CD4-positive, alpha-beta T cell treated with Interleukin-1 beta for 1 hour (primary cell): Measurements from ENCODE around the gene RASD2.

Experiments used
- DNase-seq, 2 donors: peaks; one replicate each; pipeline ENCODE4 v3.0.0-alpha.2; 2020 to 2022

The RASD2 gene

DNA sequence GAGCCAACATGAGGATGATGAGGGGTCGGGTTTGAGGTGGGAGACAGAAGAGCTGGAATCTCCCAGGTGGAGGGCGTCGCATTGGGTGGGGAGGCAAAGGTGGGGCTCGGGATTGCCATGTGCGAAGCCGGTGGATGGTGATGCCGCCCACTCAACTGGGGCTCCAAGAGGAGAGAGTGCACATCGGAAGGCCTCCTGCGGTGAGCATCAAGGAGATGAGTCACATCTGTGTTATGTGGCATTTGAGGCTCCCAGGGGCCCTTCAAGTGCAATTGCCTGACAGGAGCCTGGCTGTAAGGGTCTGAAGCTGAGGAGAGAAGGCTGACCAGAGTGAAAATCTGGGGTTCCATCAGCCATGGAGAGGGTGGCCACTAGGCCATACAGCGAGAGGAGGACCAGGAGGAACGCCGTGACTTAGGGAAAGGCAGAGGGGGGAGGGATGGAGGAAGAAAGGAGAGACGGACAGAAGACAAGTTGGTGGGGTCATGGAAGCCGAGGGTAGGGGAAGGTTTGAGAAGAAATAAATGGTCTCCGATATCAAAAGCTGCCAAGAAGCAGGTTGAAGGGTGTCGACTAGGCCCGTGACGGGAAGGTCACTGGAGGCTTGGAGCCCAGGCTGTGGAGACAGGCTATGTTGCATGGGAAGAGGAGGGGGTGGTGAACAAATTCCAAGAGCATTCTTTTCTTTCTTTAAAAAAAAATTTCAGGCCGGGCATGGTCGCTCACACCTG lies 21.3 kb downstream of the RASD2 start:
- no peak for DNase-seq

DNA sequence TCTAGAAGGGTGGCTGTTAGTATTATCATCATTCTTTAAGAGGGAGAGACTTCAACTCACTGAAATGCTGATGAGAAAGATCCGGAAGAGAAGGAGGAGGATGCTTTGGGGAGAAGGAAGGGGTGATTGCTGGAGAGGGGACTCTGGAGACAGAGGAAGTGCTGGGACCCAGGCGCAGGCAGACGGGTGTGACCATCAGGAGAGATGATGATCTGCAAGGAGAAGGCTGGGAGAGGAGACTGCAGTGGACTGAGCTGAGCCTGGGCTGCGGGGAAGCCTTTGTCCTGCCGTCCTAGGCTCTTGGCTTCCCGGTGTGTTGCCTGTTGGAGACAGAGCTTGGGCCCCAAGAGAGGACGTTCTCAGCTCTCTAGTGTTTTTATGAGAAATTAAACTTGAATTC lies 22.6 kb downstream of the RASD2 start:
- no peak for DNase-seq

DNA sequence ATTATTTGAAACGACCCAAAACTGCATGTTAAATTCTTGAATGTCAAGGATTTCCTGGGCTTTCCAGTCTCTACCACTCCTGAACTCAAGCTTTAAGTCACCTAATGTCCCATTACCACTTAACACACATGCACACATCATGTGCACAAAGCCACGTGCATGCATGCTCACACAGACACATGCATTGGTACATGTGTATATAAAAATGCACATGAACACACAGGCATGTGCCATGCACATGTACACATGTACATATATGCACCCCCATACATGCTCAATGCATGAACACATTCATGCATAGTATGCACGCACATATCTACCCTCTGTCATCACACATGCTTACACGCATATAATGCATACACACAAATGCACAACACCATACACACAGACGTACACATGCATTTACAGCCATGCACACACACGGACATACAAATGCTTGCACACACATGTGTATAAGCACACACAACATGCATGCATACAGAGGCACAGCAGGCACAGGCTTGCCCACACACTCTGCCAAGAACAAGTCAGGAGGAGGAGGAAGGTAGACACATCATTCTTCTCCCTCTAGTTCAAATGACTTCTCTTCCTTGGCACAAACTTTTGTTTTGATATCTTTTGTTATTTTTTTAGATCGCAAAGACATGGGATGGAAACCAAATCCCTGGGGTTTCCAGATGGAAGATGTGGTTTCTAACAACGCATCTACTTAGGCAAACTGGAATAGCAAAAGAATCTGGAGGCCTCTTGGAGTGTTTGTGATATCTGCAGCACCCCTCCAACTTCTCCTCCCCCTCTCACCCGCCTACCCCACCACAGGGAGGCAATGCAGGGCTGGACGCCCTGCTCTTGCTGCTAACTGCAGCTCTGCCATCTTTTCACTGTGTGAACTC lies 24.6 kb downstream of the RASD2 start:
- no peak for DNase-seq

DNA sequence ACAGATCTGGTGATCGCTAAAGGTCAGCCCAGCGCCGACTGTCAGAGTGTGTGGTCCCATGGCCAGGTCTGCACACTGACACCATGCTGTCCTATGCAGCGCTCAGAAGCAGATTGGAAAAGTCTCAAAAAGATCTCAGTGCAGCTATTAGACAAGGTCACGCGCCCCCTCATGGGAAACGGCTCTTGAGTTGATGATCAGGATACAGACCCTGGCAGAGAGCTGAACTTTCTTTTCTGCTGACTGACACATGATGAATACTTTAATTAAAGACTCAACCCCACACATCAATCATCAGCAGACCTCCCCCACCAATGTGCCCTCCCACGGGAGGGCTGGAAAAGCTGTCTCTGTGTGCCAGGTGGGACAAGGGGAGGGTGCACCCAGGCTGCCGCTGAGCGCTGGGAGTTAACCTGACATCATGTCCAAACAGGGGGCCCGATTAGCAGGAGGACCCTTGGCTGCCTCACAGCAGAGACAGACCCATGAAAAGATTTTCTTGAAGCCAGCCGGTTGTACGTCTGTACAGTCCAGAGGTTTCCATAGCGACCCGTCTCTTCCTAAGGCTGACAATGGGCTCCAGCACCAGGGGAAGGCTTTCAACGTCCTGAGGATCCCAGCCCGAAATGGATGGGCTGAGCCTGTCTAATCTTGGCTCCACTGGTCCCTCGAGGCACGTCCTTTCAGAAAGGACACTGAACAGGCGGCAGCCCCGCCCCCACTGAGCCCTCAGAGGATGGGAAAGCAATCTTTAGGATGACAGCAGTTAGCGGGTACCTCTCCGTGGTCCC lies 26.9 kb downstream of the RASD2 start:
- DNase-seq: no peak

DNA sequence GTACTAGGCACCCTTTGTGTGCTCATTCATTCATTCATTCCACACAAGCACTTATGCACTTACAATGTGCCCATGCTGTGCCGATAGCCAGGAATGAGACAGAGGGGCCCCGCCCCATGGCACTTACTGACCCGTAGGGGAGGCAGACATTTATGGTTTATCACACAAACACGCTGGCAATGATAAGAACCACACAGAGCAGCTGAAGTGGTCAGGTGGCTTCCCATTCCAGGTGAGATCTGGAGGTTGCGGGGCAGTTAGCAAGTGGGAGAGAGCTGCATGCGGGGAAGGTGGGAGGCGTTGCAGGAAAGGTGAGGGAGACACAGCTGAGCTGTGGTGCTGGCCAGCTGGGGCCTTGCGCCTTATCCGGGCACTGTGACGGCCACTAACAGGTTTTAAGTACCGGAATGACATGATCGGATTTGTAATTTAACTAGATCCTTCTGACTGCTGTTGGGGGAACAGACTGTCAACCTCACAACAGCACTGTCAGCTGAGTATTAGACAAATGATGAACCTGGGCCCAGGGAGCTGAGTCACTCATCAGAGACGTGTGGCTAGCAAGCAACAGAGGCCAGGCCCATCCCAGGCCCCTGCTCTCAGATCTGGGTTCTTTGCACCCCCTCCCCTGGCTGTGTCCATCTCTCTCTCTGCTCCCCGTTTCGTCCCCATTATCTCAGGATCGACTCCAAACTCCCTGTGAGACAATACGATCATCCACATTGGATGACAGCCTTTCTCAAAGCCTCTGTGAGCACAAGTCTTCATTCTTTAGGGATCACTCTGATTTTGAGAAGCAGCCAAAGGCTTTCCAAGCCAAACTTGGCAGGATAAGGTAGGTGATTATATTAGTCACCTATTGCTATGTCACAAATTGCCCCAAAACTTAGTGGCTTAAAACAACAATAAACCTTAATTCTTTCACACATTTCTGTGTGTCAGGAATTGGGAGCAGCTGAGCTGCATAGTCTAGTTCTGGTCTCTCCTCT lies 28.4 kb downstream of the RASD2 start:
- no peak for DNase-seq

DNA sequence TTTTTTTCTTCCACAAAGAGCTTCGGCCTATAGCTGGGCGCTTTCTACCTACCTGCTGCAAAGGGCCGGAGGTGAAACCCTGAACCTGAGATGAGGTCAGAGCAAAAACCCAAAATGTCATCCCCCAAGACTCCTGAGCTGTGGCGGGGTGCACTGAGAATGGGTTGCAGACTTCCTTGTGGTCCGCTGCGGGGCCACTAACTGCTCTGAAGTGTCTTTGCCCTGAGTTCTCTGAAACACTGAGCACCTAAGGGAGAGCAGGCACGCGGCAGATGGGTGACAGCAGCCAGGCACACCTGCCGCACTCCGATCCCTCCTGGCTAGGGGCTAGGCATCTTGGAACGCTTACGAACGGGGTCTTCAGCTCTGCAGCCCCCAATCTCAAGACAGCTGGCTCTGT lies 29.3 kb downstream of the RASD2 start:
- DNase-seq: no peak

DNA sequence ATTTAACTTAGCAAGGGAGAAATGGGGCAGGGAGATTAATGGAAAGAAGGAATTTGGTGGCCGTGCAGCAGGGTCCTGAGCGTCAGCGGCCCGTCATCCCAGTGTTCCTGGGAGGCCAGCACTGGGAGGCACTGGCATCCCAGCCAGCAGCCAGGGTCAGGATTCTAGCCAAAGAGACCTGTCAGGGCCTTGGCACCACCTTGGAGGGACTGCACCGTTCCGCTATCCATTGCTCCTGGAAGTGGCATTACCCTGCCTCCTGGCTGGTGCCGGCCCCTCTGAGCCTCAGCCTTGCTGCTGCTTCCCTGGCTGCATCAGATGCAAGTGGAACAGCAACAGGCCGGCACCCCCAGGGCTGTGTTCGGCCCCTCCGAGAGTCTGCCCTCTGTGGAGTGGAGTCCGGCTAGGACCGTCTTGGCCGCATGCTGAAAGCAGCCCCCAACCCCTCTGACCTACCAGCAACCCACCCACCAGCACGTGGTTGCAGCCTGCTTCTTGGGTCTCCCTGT lies 30.1 kb downstream of the RASD2 start:
- no peak for DNase-seq

DNA sequence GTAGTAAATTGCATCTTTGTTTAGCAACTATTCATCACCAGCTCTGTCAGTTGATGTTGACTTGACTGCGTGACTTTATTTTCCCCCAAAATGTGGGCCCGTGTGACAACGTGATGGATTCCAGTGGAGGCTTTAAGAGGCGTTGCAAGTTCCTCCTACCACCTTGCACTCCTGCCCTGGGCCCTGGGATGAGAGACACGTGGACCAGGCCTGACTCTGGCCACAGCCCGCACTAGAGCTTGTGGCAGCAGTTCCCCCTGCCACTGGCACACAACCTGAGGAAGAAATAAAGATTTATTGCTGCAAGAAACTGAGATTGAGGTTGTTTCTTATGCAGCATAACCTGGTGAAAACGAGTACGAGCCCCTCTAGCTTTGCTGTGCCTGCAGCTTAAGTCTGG lies 31.9 kb downstream of the RASD2 start:
- DNase-seq: no peak

DNA sequence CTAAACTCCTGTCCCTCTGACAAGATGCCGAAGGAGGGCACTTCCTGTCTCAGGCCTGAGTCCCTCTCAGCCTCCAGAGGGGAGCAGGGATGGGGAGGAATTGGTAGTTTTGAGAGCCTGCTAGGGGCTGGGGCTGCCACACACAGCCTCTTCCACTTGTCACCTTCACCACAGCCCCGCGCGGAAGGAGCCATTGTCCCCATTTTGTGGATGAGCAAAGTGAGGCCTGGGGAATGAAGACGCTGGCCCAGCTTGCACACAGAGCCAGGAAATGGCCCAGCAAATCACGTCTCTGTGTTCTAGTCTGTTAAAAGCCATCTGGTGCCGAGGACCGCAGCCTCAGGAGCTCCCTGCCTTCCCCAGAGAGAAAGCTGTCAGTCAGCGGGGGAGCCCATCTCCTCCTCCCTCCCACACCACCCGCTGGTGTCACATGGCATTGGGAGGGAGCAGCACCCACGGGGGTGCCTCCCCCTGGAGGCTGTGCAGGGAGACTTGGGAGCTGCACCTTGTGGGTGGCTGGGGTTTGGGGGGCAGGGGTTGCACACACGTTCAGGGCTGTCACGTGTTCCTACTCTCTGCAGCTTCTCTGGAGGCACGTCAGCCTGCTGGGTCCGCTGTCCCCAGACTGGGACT lies 34.6 kb downstream of the RASD2 start:
- no peak for DNase-seq

DNA sequence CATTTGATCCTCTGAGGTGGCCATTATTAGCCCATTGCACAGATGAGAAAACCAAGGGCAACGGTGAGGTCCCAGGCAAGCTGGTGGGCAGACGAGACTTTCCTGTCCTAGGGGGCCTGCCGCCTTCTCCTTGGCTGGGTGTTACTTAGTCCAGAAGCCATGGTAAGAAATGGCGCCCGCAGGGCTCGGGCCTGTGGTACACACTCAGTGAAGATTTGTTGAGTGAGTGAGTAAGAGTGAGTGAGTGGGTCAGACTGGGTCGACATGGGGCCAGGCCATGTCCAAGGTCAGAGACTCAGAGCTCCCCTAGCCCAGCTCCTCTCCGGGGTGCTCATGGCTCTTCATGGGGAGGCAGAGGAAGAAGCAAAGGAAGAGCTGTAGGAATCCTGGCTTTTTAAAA lies 36.0 kb downstream of the RASD2 start:
- DNase-seq: no peak

DNA sequence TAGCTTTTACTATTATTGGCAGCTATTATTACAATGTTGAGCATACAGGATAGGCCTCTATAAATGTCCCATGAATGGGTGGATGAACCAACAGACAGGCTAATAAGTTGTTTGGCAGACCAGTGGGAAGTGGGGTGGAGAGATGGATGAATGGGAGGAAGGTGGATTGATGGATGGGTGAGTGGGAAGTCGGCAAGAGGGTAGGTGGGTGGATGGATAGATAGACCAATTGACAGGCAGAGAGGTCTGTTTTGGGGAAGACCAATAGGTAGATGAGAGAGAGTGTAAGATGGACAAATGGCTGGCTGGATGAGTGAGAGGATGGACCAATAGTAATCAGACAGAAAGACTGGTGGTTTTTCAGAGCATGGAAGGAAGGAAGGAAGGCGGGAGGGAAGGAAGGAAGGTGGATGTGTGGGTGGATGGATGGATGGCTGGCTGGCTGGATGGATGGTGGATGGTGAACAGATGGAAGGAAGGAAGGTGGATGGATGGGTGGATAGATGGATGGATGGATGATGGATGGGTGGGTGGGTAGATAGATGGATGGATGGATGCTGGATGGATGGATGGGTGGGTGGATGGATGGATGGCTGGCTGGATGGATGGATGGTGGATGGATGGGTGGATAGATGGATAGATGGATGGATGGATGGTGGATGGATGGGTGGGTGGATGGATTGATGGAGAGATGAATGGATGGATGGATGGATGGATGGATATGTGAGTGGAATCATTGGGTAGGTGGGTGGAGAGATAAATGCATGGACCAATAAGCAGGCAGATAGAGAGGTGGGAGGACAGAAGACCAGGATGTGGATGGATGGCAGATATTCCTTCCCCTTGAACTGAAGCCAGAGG lies 37.4 kb downstream of the RASD2 start:
- DNase-seq: no peak

DNA sequence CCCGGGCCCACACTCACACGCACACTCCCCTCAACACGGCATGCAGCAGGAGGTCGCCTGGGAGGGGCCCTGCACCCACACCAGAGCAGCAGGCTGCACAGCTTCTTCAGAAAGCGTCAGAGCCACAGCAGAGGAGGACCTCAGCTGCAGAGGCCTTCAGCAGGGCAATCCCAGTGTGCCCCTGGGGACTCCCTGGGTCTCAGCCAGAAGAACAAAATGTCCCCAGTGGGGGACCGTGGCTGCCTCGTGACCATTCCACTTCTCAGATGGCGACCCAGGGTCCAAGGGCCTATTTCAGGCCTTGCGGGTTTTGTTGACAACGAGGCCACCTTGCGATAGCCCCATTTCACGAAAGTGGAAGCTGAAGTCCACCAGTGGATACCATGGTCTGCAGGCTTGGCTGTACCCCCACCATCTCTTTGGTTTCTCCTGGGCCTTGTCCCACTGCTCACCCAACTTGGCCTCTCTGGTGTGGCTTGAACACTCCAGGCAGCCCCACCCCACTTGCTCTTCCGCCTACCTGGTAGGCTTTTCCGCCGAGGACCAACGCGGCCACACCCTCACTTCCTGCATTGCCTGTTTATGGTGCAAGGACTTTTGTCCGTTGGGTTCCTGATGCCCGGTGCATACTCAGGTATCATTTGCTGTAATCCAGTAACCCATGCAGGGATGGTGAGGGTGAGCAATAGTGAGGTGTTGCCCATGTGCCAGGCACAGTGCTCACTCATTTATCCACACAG lies 38.4 kb downstream of the RASD2 start:
- DNase-seq: no peak

DNA sequence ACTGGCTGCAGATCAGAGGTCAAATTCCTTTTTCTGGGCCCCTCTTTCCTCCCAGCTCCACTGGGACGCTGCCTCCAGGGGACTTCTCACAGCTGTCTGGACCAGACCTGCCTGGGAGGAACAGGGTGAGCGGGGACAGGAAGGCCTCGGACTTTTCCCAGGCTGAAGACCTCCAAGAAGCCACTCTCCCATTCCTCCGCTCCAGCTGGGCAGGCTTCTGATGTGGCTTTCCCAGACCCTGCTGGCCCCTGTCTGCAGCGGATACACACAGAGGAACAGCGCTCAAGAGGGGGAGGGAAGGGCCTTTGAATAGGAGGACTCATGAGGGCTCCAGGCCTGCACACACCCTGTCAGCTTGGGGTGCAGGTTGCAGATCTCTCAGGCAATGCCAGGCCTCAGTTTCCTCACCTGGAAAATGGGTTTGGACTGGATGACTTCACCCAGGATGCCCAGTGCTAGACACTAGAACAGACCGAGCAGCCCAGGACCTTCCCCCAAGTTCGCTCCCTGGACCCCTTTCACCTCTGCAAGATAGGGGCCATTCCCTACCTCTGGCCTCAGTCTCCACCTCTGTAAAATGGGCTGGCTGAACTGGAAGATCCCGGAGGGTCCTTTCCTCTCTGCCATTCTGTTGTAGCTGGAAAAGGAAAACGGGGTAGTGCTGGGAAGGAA lies 39.9 kb downstream of the RASD2 start:
- DNase-seq: no peak

DNA sequence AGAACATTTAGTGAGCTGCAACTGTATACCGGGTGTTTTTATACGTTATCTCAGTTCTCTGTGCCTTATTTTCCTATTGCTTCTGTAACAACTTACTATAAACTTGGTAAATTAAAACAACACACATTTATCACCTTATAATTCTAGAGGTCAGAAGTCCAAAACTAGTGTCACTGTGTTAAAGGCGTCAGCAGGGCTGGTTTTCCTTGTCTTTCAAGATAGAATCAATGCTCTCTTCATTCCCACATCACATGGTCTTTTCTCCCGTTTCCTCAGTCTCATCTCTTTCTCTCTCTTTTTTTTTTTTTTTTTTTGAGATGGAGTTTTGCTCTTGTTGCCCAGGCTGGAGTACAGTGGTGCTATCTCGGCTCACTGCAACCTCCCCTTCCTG lies 40.4 kb downstream of the RASD2 start:
- DNase-seq: no peak

DNA sequence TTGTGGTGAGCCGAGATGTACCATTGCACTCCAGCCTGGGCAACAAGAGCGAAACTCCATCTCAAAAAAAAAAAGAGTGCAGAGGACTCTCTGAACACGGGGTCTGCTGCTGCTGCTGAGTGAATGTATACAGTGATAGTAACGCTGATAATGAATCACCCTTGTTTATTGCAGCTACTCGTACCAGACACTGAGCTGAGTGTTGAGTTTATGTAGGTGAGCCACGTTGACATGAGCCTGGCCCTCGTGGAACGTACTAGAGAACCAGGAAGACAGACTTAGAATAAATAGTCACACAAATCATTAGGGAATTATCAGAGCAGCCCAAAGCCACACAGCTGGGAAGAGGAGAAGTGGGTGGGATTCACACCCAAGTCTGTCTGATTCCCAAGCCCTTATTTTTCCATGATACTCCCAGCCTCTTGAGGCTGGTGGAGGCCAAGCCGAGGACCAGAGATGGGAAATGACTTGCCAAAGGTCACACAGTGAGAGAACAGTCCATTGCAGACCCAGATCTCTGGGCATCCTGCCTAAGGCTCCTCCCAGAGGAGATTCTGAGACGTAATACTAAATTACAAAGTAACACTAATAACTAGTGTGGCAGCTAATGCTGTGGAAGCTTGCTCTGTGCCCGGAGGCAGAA lies 41.7 kb downstream of the RASD2 start:
- DNase-seq: no peak

DNA sequence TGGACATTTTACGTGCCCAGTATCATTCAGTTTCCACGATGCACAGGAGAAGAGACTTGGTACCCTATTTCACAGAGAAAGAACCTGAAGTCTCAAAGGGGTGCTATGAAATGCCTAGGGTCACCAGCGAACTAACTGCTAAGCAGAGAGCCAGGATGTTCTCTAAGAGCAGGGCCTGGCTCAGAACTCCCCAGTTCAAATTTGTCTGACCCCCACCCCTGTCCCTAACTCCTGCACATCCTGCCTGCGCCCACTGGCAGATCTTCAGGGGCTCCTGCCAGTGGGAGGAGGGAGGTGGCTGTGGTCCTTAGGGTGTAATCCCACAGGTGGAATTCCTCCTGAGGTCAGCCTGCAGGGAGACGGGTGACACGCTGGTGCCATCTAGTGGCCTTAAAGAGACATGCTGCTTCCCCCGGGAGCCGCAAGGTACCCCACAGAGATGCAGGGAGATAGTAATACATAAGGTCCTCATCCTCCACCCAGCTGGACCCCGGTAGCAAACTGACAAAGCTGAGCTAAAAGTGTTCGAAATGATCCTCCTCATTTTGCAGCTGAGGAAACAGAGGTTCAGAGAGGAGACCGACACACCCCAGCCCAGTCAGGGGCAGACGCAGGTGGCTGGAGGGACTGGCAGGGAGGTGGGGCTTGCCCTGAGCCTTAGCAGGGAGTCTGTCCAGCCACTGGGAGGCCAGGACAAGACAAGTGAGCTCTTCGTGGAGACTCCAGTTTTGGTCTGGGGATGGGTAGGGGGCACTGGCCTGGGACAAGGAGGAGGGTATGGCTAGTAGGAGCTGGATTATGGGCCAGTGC lies 42.4 kb downstream of the RASD2 start:
- DNase-seq: peak; percentile 55 to 56

DNA sequence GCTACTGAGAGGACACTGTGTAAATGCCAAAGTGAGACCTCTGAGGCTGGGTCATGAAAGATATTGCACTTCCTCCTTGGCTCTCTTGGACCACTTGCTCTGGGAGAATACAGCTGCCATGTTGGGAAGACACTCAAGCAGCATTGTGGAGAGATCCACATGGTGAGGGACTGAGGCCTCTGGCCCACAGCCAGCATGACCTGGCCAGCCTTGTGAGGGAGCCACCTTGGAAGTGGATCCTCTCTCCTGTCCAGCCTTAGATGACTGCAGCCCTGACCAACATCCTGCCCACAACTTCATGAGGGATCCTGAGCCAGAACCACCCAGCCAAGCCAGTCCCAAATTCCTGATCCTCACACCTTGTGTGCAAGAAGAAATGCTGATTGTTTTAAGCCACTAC lies 46.1 kb downstream of the RASD2 start:
- no peak for DNase-seq

DNA sequence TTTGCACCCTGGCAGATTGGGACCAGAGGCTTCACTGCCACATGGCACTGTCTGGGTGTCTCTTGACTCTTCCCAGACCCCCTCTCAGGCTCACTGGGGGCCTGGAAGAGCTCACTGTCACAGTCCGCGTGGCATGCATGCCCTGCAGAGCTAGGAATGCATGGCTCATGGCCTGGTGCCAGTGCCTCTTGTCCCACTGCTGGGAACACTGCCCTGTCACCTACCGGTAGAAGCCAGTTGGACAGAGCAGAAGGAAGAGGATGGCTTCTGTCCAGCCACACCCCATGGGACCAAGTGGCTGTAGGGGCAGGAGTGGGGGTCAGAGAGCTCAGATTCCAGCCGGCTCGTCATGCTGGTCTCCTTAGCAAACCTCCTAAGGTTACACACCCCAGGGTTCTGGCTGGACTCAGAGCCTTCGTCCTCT lies 46.8 kb downstream of the RASD2 start:
- DNase-seq: no peak
